Endothelial cell (in vitro differentiated cells): ENCODE results near the gene FAM3B. TPM values are rescaled to one million over a fixed set of nuclear protein-coding genes. Genes with fewer than 3 reads are reported as not detected.

ENCODE experiments used
- DNase-seq: peaks from one replicate; pipeline ENCODE4 v3.0.0; 2021; ENCODE audit warnings: low spot score
- H3K27ac Mint-ChIP-seq: one replicate; pipeline ENCODE4 v1.8.0; 2021; ENCODE audit warnings: mixed read lengths, inconsistent platforms; ENCODE audit not compliant: unreplicated experiment
- H3K27me3 Mint-ChIP-seq: one replicate; pipeline ENCODE4 v1.8.0; 2021; ENCODE audit warnings: mild to moderate bottlenecking, moderate library complexity, mixed read lengths, inconsistent platforms; ENCODE audit not compliant: unreplicated experiment
- H3K36me3 Mint-ChIP-seq: one replicate; pipeline ENCODE4 v1.8.0; 2021; ENCODE audit warnings: mild to moderate bottlenecking, low read depth, mixed read lengths, inconsistent platforms; ENCODE audit not compliant: unreplicated experiment
- H3K4me1 Mint-ChIP-seq: one replicate; pipeline ENCODE4 v1.8.0; 2021; ENCODE audit warnings: mild to moderate bottlenecking, mixed read lengths, inconsistent platforms; ENCODE audit not compliant: unreplicated experiment
- H3K4me3 Mint-ChIP-seq: one replicate; pipeline ENCODE4 v1.8.0; 2021; ENCODE audit warnings: mild to moderate bottlenecking, mixed read lengths, inconsistent platforms; ENCODE audit not compliant: unreplicated experiment
- H3K9me3 Mint-ChIP-seq: one replicate; pipeline ENCODE4 v1.8.0; 2021; ENCODE audit warnings: mixed read lengths, inconsistent platforms; ENCODE audit not compliant: unreplicated experiment
- CTCF ChIP-seq: fragments of 200-600 bp; sonication (generic); IDR thresholded peaks from one replicate; pipeline ENCODE4 v1.5.0; 2021; ENCODE audit warnings: antibody characterized with exemption; ENCODE audit not compliant: unreplicated experiment
- total RNA-seq: library from RNA; stranded (reverse); fragmentation: NEBNext Ultra II Directional; extraction: Animal tissue kit (Norgen Biotek cat#: 25700); gene quantifications from one replicate; pipeline ENCODE4 v1.2.1, GENCODE V29; 2021; ENCODE audit not compliant: unreplicated experiment

The FAM3B gene
- total RNA-seq, 1 donor from 2014 or later: 0.33 TPM

- Mint-ChIP-seq H3K27ac (no peak overlapping the region), H3K27me3 (peaks cover 2% of the 10 kb centered on the region), H3K9me3 (no peaks in the 10 kb centered on the region), H3K36me3 (no peaks in the 10 kb centered on the region), H3K4me3 (no peak overlapping the region), H3K4me1 (peaks cover 6% of the 10 kb centered on the region)
- no peak for TF ChIP-seq CTCF
- DNase-seq: no peak
Measured at GRCh38 chr21:41348434-41348833, 31.8 kb downstream of the FAM3B start.

- H3K36me3 Mint-ChIP-seq: no peaks in the 10 kb centered on the region
- no peak for DNase-seq
- no peaks in the 10 kb centered on the region for H3K9me3 Mint-ChIP-seq
- H3K4me3 Mint-ChIP-seq: no peak overlapping the region
- peaks cover 6% of the 10 kb centered on the region for H3K4me1 Mint-ChIP-seq
- H3K27ac Mint-ChIP-seq: no peak overlapping the region
- TF ChIP-seq CTCF: no peak
- peaks cover 2% of the 10 kb centered on the region for H3K27me3 Mint-ChIP-seq
Measured at GRCh38 chr21:41349126-41349525, 32.5 kb downstream of the FAM3B start.

GRCh38 chr21:41349619-41350390 is 33.2 kb downstream of the FAM3B start:
- Mint-ChIP-seq H3K27ac (no peak overlapping the region), H3K4me1 (peaks cover 6% of the 10 kb centered on the region), H3K27me3 (peaks cover 2% of the 10 kb centered on the region), H3K9me3 (no peaks in the 10 kb centered on the region), H3K4me3 (no peak overlapping the region), H3K36me3 (no peaks in the 10 kb centered on the region)
- TF ChIP-seq CTCF: no peak
- DNase-seq: no peak

- TF ChIP-seq CTCF: no peak
- Mint-ChIP-seq H3K27me3 (peaks cover 2% of the 10 kb centered on the region), H3K4me3 (no peak overlapping the region), H3K9me3 (no peaks in the 10 kb centered on the region), H3K27ac (no peak overlapping the region), H3K36me3 (no peaks in the 10 kb centered on the region), H3K4me1 (peaks cover 6% of the 10 kb centered on the region)
- no peak for DNase-seq
Measured at GRCh38 chr21:41350436-41351155, 34.0 kb downstream of the FAM3B start.

GRCh38 chr21:41357546-41357945 is 40.9 kb downstream of the FAM3B start:
- no peak overlapping the region for H3K4me3 Mint-ChIP-seq
- no peak for DNase-seq
- H3K9me3 Mint-ChIP-seq: no peaks in the 10 kb centered on the region
- no peak for TF ChIP-seq CTCF
- no peaks in the 10 kb centered on the region for H3K4me1 Mint-ChIP-seq
- H3K36me3 Mint-ChIP-seq: no peaks in the 10 kb centered on the region
- no peak overlapping the region for H3K27ac Mint-ChIP-seq
- H3K27me3 Mint-ChIP-seq: peaks cover 5% of the 10 kb centered on the region
